Mesendoderm (in vitro differentiated cells): ENCODE data around the gene RALGPS2.

Experiments
- DNase-seq: peaks from one replicate; pipeline ENCODE4 v3.0.0; 2013
- H2AK5ac ChIP-seq: 2 replicates; pipeline ENCODE4 v1.6.1; 2013; ENCODE audit warnings: low read length, inconsistent platforms
- H2BK120ac ChIP-seq: 2 replicates; pipeline ENCODE4 v1.6.1; 2013; ENCODE audit warnings: low read depth, mild to moderate bottlenecking, low read length, moderate library complexity, mixed read lengths
- H2BK15ac ChIP-seq: replicated peaks from 2 replicates; pipeline ENCODE4 v1.6.1; 2013; ENCODE audit warnings: low read depth, mild to moderate bottlenecking, moderate library complexity
- H2BK5ac ChIP-seq: 2 replicates; pipeline ENCODE4 v1.6.1; 2013; ENCODE audit warnings: low read length, inconsistent platforms
- H3K18ac ChIP-seq: 2 replicates; pipeline ENCODE4 v1.6.1; 2013; ENCODE audit warnings: mild to moderate bottlenecking, low read length, mixed read lengths
- H3K23ac ChIP-seq: one replicate; pipeline ENCODE4 v1.6.1; 2013; ENCODE audit warnings: low read length
- H3K27ac ChIP-seq: 2 replicates; pipeline ENCODE4 v1.5.1; 2013; ENCODE audit warnings: low read depth, mild to moderate bottlenecking, inconsistent platforms, low read length, moderate library complexity
- H3K27me3 ChIP-seq: 2 replicates; pipeline ENCODE4 v1.6.1; 2013; ENCODE audit warnings: low read length, control low read depth, mild to moderate bottlenecking, inconsistent platforms; ENCODE audit not compliant: insufficient read depth, poor library complexity
- H3K36me3 ChIP-seq: 2 replicates; pipeline ENCODE4 v1.6.1; 2013; ENCODE audit warnings: low read length, inconsistent platforms; ENCODE audit not compliant: control insufficient read depth, insufficient read depth
- H3K4ac ChIP-seq: one replicate; pipeline ENCODE4 v1.6.1; 2013; ENCODE audit warnings: low read depth, mild to moderate bottlenecking, low read length, moderate library complexity
- H3K4me1 ChIP-seq: 2 replicates; pipeline ENCODE4 v1.6.1; 2013; ENCODE audit warnings: low read depth, low read length, inconsistent platforms; ENCODE audit not compliant: control insufficient read depth
- H3K4me2 ChIP-seq: 2 replicates; pipeline ENCODE4 v1.6.1; 2013; ENCODE audit warnings: low read length
- H3K4me3 ChIP-seq: 2 replicates; pipeline ENCODE4 v1.5.1; 2013; ENCODE audit warnings: mild to moderate bottlenecking, low read length
- H3K56ac ChIP-seq: one replicate; pipeline ENCODE4 v1.6.1; 2013; ENCODE audit warnings: low read length
- H3K79me1 ChIP-seq: 2 replicates; pipeline ENCODE4 v1.6.1; 2013; ENCODE audit warnings: low read length, inconsistent platforms
- H3K79me2 ChIP-seq: 2 replicates; pipeline ENCODE4 v1.6.1; 2013; ENCODE audit warnings: mild to moderate bottlenecking, low read length; ENCODE audit not compliant: control insufficient read depth, insufficient read depth
- H3K9ac ChIP-seq: 2 replicates; pipeline ENCODE4 v1.6.1; 2013; ENCODE audit warnings: low read length, inconsistent platforms
- H4K5ac ChIP-seq: one replicate; pipeline ENCODE4 v1.6.1; 2013; ENCODE audit warnings: low read length
- H4K8ac ChIP-seq: one replicate; pipeline ENCODE4 v1.6.1; 2013; ENCODE audit warnings: low read depth, mild to moderate bottlenecking, control low read depth, low read length, moderate library complexity
- WGBS: extraction: QIAGEN DNeasy Blood & Tissue Kit; methylation state at CpG from one replicate; pipeline ENCODE4 v1.1.7; 2013; ENCODE audit warnings: low lambda C conversion rate, missing lambda C conversion rate; ENCODE audit not compliant: insufficient coverage; ENCODE audit errors: extremely low coverage; 5-methylcytosine and 5-hydroxymethylcytosine counted together

RALGPS2 gene

GRCh38 chr1:178684111-178684510 lies 40.9 kb upstream of the RALGPS2 start:
- Histone ChIP-seq H3K56ac (no peak overlapping the region), H4K8ac (no peak overlapping the region), H3K79me2 (no peaks in the 10 kb centered on the region), H2BK5ac (no peak overlapping the region), H4K5ac (no peak overlapping the region), H2BK120ac (no peak overlapping the region), H3K23ac (no peak overlapping the region), H3K4ac (no peak overlapping the region), H3K27ac (no peak overlapping the region), H2AK5ac (no peak overlapping the region), H3K4me1 (no peaks in the 10 kb centered on the region), H3K36me3 (no peaks in the 10 kb centered on the region), H3K4me3 (no peak overlapping the region), H2BK15ac (no peak overlapping the region), H3K9ac (no peak overlapping the region), H3K27me3 (no peaks in the 10 kb centered on the region), H3K4me2 (no peak overlapping the region), H3K18ac (no peak overlapping the region), H3K79me1 (no peaks in the 10 kb centered on the region)
- WGBS = no CpG with 5 or more reads among the region's 5 CpGs
- DNase-seq = no peak

- Histone ChIP-seq H3K27me3 (no peaks in the 10 kb centered on the region), H3K4me1 (no peaks in the 10 kb centered on the region), H2BK5ac (no peak overlapping the region), H3K79me2 (no peaks in the 10 kb centered on the region), H3K79me1 (no peaks in the 10 kb centered on the region), H3K4me2 (no peak overlapping the region), H4K8ac (no peak overlapping the region), H3K4me3 (no peak overlapping the region), H3K23ac (no peak overlapping the region), H3K56ac (no peak overlapping the region), H3K9ac (no peak overlapping the region), H3K27ac (no peak overlapping the region), H3K4ac (no peak overlapping the region), H3K36me3 (no peaks in the 10 kb centered on the region), H3K18ac (no peak overlapping the region), H2AK5ac (no peak overlapping the region), H2BK120ac (no peak overlapping the region), H2BK15ac (no peak overlapping the region), H4K5ac (no peak overlapping the region)
- no CpG with 5 or more reads among the region's 1 CpG for whole genome bisulfite sequencing
- no peak for DNase-seq
Measured at GRCh38 chr1:178684542-178685000, 40.5 kb upstream of the RALGPS2 start.

- Histone ChIP-seq H3K36me3 (no peaks in the 10 kb centered on the region), H2BK120ac (no peak overlapping the region), H4K5ac (no peak overlapping the region), H3K9ac (no peak overlapping the region), H2BK5ac (no peak overlapping the region), H3K18ac (no peak overlapping the region), H3K56ac (no peak overlapping the region), H3K4me1 (no peaks in the 10 kb centered on the region), H4K8ac (no peak overlapping the region), H3K4me3 (no peak overlapping the region), H3K79me2 (no peaks in the 10 kb centered on the region), H2AK5ac (no peak overlapping the region), H3K27me3 (no peaks in the 10 kb centered on the region), H3K4ac (no peak overlapping the region), H3K4me2 (no peak overlapping the region), H2BK15ac (no peak overlapping the region), H3K27ac (no peak overlapping the region), H3K79me1 (no peaks in the 10 kb centered on the region), H3K23ac (no peak overlapping the region)
- DNase-seq = no peak
- no CpG with 5 or more reads among the region's 1 CpG for WGBS
Measured at GRCh38 chr1:178686407-178686806, 38.6 kb upstream of the RALGPS2 start.

- no peaks in the 10 kb centered on the region for H3K79me1 ChIP-seq
- H3K4me2 ChIP-seq = no peak overlapping the region
- H3K56ac ChIP-seq = no peak overlapping the region
- no peaks in the 10 kb centered on the region for H3K36me3 ChIP-seq
- H3K18ac ChIP-seq = no peak overlapping the region
- no CpG with 5 or more reads among the region's 2 CpGs for WGBS
- no peak overlapping the region for H2AK5ac ChIP-seq
- H4K5ac ChIP-seq = no peak overlapping the region
- H4K8ac ChIP-seq = no peak overlapping the region
- H3K79me2 ChIP-seq = no peaks in the 10 kb centered on the region
- no peaks in the 10 kb centered on the region for H3K27me3 ChIP-seq
- H3K4me1 ChIP-seq = no peaks in the 10 kb centered on the region
- no peak overlapping the region for H2BK120ac ChIP-seq
- no peak for DNase-seq
- no peak overlapping the region for H3K27ac ChIP-seq
- H2BK5ac ChIP-seq = no peak overlapping the region
- H3K9ac ChIP-seq = no peak overlapping the region
- H2BK15ac ChIP-seq = no peak overlapping the region
- H3K4me3 ChIP-seq = no peak overlapping the region
- no peak overlapping the region for H3K4ac ChIP-seq
- H3K23ac ChIP-seq = no peak overlapping the region
Measured at GRCh38 chr1:178688244-178688643, 36.8 kb upstream of the RALGPS2 start.

GRCh38 chr1:178689769-178690168 lies 35.3 kb upstream of the RALGPS2 start:
- no peak overlapping the region for H4K8ac ChIP-seq
- no peak overlapping the region for H3K4ac ChIP-seq
- H3K18ac ChIP-seq = no peak overlapping the region
- no peak overlapping the region for H2BK5ac ChIP-seq
- no peaks in the 10 kb centered on the region for H3K4me1 ChIP-seq
- no peak overlapping the region for H2AK5ac ChIP-seq
- no peak overlapping the region for H3K23ac ChIP-seq
- no peak overlapping the region for H3K4me2 ChIP-seq
- WGBS = no CpG with 5 or more reads among the region's 2 CpGs
- no peak overlapping the region for H3K27ac ChIP-seq
- H3K9ac ChIP-seq = no peak overlapping the region
- H2BK15ac ChIP-seq = no peak overlapping the region
- no peaks in the 10 kb centered on the region for H3K79me1 ChIP-seq
- no peaks in the 10 kb centered on the region for H3K79me2 ChIP-seq
- H2BK120ac ChIP-seq = no peak overlapping the region
- no peak for DNase-seq
- no peaks in the 10 kb centered on the region for H3K27me3 ChIP-seq
- no peak overlapping the region for H4K5ac ChIP-seq
- no peak overlapping the region for H3K56ac ChIP-seq
- no peaks in the 10 kb centered on the region for H3K36me3 ChIP-seq
- no peak overlapping the region for H3K4me3 ChIP-seq

- Histone ChIP-seq H3K4ac (no peak overlapping the region), H4K8ac (no peak overlapping the region), H2BK120ac (no peak overlapping the region), H2BK5ac (no peak overlapping the region), H3K79me1 (no peaks in the 10 kb centered on the region), H3K4me1 (no peaks in the 10 kb centered on the region), H3K4me2 (no peak overlapping the region), H2AK5ac (no peak overlapping the region), H3K79me2 (no peaks in the 10 kb centered on the region), H3K9ac (no peak overlapping the region), H3K27me3 (no peaks in the 10 kb centered on the region), H3K56ac (no peak overlapping the region), H2BK15ac (no peak overlapping the region), H4K5ac (no peak overlapping the region), H3K27ac (no peak overlapping the region), H3K36me3 (no peaks in the 10 kb centered on the region), H3K4me3 (no peak overlapping the region), H3K23ac (no peak overlapping the region), H3K18ac (no peak overlapping the region)
- WGBS = no CpG with 5 or more reads among the region's 5 CpGs
- DNase-seq = no peak
Measured at GRCh38 chr1:178690496-178690895, 34.5 kb upstream of the RALGPS2 start.
